ENCODE data around the gene ZBTB16.

The ZBTB16 gene

GRCh38 chr11:114105611-114106010 lies 46.1 kb downstream of the ZBTB16 start:
- Histone ChIP-seq H3K27me3 (ENCODE audit: insufficient read depth, poor library complexity, severe bottlenecking) (no peaks in the 10 kb centered on the region), H3K4me3 (replicated peaks; ENCODE audit: insufficient read depth, low read length) (no peak overlapping the region), H3K27ac (replicated peaks) (no peak overlapping the region)
- TF ChIP-seq POLR2AphosphoS5 (IDR thresholded peaks at IDR 0.05; ENCODE audit: low read depth) = no peak
- no peak for TF ChIP-seq SPI1 (IDR thresholded peaks at IDR 0.05; ENCODE audit: borderline replicate concordance, low read depth)
- no peak for TF ChIP-seq CTCF (IDR thresholded peaks at IDR 0.05; ENCODE audit: insufficient read depth, low read length)
- TF ChIP-seq, protein P1, sequence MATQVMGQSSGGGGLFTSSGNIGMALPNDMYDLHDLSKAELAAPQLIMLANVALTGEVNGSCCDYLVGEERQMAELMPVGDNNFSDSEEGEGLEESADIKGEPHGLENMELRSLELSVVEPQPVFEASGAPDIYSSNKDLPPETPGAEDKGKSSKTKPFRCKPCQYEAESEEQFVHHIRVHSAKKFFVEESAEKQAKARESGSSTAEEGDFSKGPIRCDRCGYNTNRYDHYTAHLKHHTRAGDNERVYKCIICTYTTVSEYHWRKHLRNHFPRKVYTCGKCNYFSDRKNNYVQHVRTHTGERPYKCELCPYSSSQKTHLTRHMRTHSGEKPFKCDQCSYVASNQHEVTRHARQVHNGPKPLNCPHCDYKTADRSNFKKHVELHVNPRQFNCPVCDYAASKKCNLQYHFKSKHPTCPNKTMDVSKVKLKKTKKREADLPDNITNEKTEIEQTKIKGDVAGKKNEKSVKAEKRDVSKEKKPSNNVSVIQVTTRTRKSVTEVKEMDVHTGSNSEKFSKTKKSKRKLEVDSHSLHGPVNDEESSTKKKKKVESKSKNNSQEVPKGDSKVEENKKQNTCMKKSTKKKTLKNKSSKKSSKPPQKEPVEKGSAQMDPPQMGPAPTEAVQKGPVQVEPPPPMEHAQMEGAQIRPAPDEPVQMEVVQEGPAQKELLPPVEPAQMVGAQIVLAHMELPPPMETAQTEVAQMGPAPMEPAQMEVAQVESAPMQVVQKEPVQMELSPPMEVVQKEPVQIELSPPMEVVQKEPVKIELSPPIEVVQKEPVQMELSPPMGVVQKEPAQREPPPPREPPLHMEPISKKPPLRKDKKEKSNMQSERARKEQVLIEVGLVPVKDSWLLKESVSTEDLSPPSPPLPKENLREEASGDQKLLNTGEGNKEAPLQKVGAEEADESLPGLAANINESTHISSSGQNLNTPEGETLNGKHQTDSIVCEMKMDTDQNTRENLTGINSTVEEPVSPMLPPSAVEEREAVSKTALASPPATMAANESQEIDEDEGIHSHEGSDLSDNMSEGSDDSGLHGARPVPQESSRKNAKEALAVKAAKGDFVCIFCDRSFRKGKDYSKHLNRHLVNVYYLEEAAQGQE (IDR thresholded peaks at IDR 0.05; ENCODE audit: insufficient replicate concordance, low read depth) = no peak
- no peak for TF ChIP-seq GABPA (IDR thresholded peaks at IDR 0.05; ENCODE audit: low read depth)
- no peak for DNase-seq (ENCODE audit: low read depth in 1 of 2, low spot score in 1 of 2)

- no peak overlapping the region for H3K4me3 ChIP-seq (replicated peaks; ENCODE audit: insufficient read depth, low read length)
- no peak for DNase-seq (ENCODE audit: low read depth in 1 of 2, low spot score in 1 of 2)
- TF ChIP-seq SPI1 (IDR thresholded peaks at IDR 0.05; ENCODE audit: borderline replicate concordance, low read depth) = no peak
- no peaks in the 10 kb centered on the region for H3K27me3 ChIP-seq (ENCODE audit: insufficient read depth, poor library complexity, severe bottlenecking)
- H3K27ac ChIP-seq (replicated peaks) = no peak overlapping the region
Measured at GRCh38 chr11:114106047-114106446, 46.5 kb downstream of the ZBTB16 start.

DNA sequence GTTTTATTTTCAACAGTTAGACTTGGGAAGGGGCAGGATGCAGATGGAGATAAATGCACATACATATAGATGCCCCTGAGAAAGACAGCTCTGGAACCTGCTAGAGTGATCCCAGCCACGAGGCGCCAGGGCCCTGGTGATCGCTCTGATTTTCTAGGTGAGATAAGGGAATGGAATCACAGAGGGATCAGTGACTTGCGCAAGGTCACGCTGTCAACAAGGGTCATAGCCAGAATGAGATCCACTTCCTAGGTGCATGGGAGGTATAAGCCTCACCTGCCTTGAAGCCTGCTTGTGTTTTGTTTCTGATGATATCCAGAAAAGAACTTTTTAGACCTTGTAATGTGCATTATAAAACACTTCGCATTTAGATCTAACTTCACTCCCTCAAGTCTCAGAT lies 47.5 kb downstream of the ZBTB16 start:
- Histone ChIP-seq H3K27ac (replicated peaks) (no peak overlapping the region), H3K4me3 (replicated peaks; ENCODE audit: insufficient read depth, low read length) (no peak overlapping the region), H3K27me3 (ENCODE audit: insufficient read depth, poor library complexity, severe bottlenecking) (no peaks in the 10 kb centered on the region)
- no peak for DNase-seq (ENCODE audit: low read depth in 1 of 2, low spot score in 1 of 2)
- no peak for TF ChIP-seq SPI1 (IDR thresholded peaks at IDR 0.05; ENCODE audit: borderline replicate concordance, low read depth)
- no peak for TF ChIP-seq POLR2AphosphoS5 (IDR thresholded peaks at IDR 0.05; ENCODE audit: low read depth)
- no peak for TF ChIP-seq CTCF (IDR thresholded peaks at IDR 0.05; ENCODE audit: insufficient read depth, low read length)
- TF ChIP-seq, protein P1 (IDR thresholded peaks at IDR 0.05; ENCODE audit: insufficient replicate concordance, low read depth) = no peak
- TF ChIP-seq GABPA (IDR thresholded peaks at IDR 0.05; ENCODE audit: low read depth) = no peak

- DNase-seq (ENCODE audit: low read depth in 1 of 2, low spot score in 1 of 2) = no peak
- Histone ChIP-seq H3K27ac (replicated peaks) (no peak overlapping the region), H3K27me3 (ENCODE audit: insufficient read depth, poor library complexity, severe bottlenecking) (no peaks in the 10 kb centered on the region), H3K4me3 (replicated peaks; ENCODE audit: insufficient read depth, low read length) (no peak overlapping the region)
- no peak for TF ChIP-seq GABPA (IDR thresholded peaks at IDR 0.05; ENCODE audit: low read depth)
- TF ChIP-seq CTCF (IDR thresholded peaks at IDR 0.05; ENCODE audit: insufficient read depth, low read length) = no peak
- no peak for TF ChIP-seq SPI1 (IDR thresholded peaks at IDR 0.05; ENCODE audit: borderline replicate concordance, low read depth)
- no peak for TF ChIP-seq POLR2AphosphoS5 (IDR thresholded peaks at IDR 0.05; ENCODE audit: low read depth)
- TF ChIP-seq, protein P1 (IDR thresholded peaks at IDR 0.05; ENCODE audit: insufficient replicate concordance, low read depth) = no peak
Measured at GRCh38 chr11:114108501-114109205, 49.1 kb downstream of the ZBTB16 start.

Measured in HL-60 (cell line).